Ovary (tissue), 3 donors: ENCODE results near the gene LINGO3.

Source experiments
- EP300 ChIP-seq: sonication (generic); formaldehyde crosslinking; IDR thresholded peaks from one replicate; pipeline ENCODE4 v1.6.1; 2017; ENCODE audit warnings: antibody characterized with exemption
- POLR2A ChIP-seq: fragments of 450-650 bp; IDR thresholded peaks from one replicate; pipeline ENCODE4 v1.6.1; 2017; ENCODE audit warnings: antibody characterized with exemption, mild to moderate bottlenecking, moderate library complexity
- TF ChIP-seq, protein P1 (sequence below), 3 donors: fragments of 450-650 bp in 2 of 3; fragments of 200-600 bp in 1 of 3; IDR thresholded peaks; one replicate each; pipeline versions ENCODE4 v1.5.1 to v1.8.0; 2016 to 2022; ENCODE audit warnings: antibody characterized with exemption in 3 of 3, mild to moderate bottlenecking in 1 of 3
- donor health status: DM: no; HTN: no; CAD: no.

DNA sequence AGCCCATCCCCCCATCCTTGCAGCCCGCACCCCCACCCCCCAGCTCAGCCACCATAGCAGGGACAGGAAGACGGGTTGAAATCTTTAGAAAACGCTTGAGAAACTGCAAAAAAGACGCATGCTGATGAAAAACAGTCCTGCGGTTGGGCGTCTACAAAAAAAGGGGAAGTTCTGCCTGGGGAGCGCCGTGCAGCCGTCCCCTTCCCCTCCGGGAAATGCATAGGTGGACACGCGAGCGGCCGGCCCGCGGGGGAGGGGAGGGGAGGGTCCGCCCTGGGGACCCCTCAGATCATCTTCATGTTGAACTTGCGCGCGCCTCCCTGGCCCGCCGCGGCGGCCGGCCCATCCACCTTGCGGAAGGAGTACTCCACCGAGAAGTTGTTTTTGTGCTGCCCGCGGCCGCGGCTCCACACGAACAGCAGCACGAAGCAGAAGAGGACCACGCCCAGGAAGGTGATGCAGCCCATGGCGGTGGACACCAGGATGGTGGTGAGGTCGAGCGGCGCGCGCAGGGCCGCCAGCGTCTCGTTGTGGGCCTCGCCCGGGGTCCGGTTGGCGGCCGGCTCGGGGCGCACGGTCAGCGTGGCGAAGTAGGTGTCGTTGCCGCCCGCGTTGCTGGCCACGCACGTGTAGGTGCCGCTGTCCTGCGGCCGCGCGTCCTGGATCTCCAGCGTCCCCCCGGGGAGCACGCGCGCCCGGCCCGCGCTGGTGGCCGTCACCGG is 18.1 kb downstream of the LINGO3 start:
- TF ChIP-seq POLR2A (no peak), EP300 (no peak)
- TF ChIP-seq, protein P1, sequence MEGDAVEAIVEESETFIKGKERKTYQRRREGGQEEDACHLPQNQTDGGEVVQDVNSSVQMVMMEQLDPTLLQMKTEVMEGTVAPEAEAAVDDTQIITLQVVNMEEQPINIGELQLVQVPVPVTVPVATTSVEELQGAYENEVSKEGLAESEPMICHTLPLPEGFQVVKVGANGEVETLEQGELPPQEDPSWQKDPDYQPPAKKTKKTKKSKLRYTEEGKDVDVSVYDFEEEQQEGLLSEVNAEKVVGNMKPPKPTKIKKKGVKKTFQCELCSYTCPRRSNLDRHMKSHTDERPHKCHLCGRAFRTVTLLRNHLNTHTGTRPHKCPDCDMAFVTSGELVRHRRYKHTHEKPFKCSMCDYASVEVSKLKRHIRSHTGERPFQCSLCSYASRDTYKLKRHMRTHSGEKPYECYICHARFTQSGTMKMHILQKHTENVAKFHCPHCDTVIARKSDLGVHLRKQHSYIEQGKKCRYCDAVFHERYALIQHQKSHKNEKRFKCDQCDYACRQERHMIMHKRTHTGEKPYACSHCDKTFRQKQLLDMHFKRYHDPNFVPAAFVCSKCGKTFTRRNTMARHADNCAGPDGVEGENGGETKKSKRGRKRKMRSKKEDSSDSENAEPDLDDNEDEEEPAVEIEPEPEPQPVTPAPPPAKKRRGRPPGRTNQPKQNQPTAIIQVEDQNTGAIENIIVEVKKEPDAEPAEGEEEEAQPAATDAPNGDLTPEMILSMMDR (IDR thresholded peaks at IDR 0.05), result no peak
